ENCODE data around the gene DUOXA1. TPM values are rescaled to one million over a fixed set of nuclear protein-coding genes. Genes with fewer than 3 reads are reported as not detected.

The DUOXA1 gene
- total and polyA plus RNA-seq, 5 donors from 2014 or later, result not detected

DNA sequence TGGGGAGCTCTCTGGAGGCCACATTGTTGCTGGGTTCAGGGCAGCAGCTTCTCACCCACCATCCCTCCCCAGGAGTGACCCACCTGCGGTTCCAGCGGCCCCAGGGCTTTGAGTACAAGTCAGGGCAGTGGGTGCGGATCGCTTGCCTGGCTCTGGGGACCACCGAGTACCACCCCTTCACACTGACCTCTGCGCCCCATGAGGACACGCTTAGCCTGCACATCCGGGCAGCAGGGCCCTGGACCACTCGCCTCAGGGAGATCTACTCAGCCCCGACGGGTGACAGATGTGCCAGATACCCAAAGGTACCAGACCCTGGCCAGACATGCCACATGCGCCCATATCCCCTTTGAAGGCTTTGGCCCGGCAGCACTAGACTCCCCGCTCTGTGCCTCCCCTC is 32.0 kb upstream of the DUOXA1 start:
- peak overlapping the region in 1 of 3 donors; percentile 15 for H3K27ac Mint-ChIP-seq
- H3K27me3 Mint-ChIP-seq, result no peaks in the 10 kb centered on the region

DNA sequence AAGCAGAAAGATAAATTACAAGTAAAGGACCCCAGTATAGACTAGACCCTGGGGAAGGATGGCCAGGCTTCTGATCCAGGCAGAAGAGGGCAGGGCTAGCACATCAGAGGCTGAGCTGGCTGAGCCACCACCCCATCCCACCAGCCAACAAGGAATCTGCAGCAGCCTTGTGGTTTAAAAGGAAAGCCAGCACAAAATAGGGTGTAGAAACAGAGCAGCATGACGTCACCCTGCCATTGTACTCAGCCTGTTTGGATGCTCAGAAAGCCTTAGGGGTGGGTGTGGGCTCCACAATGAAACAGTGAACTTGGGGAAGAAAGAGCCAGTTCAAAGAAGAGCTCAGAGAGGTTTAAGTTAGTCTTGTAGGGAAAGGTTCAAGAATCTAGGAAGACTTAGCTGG is 28.3 kb upstream of the DUOXA1 start:
- no peaks in the 10 kb centered on the region for H3K9me3 Mint-ChIP-seq
- peaks cover 0 to 25% (median 14%) of the 10 kb centered on the region in 4 donors for H3K4me1 Mint-ChIP-seq
- H3K36me3 ChIP-seq (ENCODE audit: control insufficient read depth, insufficient read depth, low read length), result no peaks in the 10 kb centered on the region
- H3K27me3 Mint-ChIP-seq, result no peaks in the 10 kb centered on the region
- no peak overlapping the region for H3K4me3 ChIP-seq (ENCODE audit: low read depth, low read length)
- H3K4me3 Mint-ChIP-seq, result no peak overlapping the region
- no peaks in the 10 kb centered on the region for H3K4me1 ChIP-seq (ENCODE audit: control insufficient read depth, insufficient read depth, low read length, poor library complexity, severe bottlenecking)
- H3K9me3 ChIP-seq (ENCODE audit: control insufficient read depth in 2 of 2, low read length in 2 of 2), result no peaks in the 10 kb centered on the region
- peak overlapping the region in 1 of 3 donors; percentile 25 for H3K27ac Mint-ChIP-seq
- peaks cover 10% of the 10 kb centered on the region for H3K36me3 Mint-ChIP-seq
- ATAC-seq (ENCODE audit: low read depth in 2 of 2) (no peak), DNase-seq (no peak)
- no peaks in the 10 kb centered on the region for H3K27me3 ChIP-seq (ENCODE audit: control insufficient read depth, insufficient read depth, low read length)
- H3K27ac ChIP-seq (ENCODE audit: insufficient read depth, low read length, poor library complexity, severe bottlenecking), result no peak overlapping the region

More for the DNA sequence above, 32.0 kb upstream of the DUOXA1 start:
- Mint-ChIP-seq H3K4me1 (peaks cover 0 to 44% (median 22%) of the 10 kb centered on the region in 4 donors), H3K4me3 (no peak overlapping the region), H3K9me3 (no peaks in the 10 kb centered on the region), H3K36me3 (peaks cover 10% of the 10 kb centered on the region)
- Histone ChIP-seq H3K27me3 (ENCODE audit: control insufficient read depth, insufficient read depth, low read length) (no peaks in the 10 kb centered on the region), H3K36me3 (ENCODE audit: control insufficient read depth, insufficient read depth, low read length) (no peaks in the 10 kb centered on the region), H3K4me3 (ENCODE audit: low read depth, low read length) (no peak overlapping the region), H3K9me3 (ENCODE audit: control insufficient read depth in 2 of 2, low read length in 2 of 2) (no peaks in the 10 kb centered on the region), H3K27ac (ENCODE audit: insufficient read depth, low read length, poor library complexity, severe bottlenecking) (no peak overlapping the region), H3K4me1 (ENCODE audit: control insufficient read depth, insufficient read depth, low read length, poor library complexity, severe bottlenecking) (peaks cover 13% of the 10 kb centered on the region)
- ATAC-seq (ENCODE audit: low read depth in 2 of 2), result no peak
- DNase-seq, result no peak

DNA sequence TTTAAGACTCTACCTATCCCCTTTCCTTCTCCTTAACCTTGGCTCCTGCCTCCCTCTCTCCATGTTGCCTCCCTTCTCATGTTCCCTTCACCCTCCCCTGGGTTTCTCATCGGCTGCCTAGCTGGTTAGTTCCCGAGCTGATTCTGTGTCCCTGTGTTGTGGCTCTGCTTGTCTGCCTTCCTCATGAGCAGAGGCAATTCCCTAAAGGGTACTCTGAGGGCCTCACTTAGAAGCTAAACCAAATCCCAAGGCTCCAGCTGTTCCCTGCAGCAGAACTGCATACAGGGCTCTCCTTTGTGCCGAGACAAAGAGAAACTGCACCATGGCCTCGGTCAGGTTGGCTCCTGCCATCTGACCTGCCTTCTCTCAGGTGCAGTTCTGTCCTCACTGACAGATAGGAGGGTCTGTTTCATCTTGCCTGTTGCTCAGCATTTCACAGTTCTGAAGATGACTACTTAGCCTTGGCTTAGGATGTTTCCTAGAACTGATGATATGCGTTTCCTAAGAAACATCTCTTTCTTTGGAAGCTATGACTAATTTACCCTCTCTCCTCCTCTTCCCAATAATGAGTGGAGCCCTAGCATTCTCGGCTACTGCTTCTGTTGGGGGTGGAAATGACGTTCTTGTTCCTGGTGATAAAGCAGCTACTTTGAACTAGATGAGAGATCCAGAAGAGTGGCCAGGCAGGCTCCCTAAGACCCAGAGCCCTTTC is 27.2 kb upstream of the DUOXA1 start:
- Mint-ChIP-seq H3K4me3 (no peak overlapping the region), H3K4me1 (peaks cover 0 to 19% (median 13%) of the 10 kb centered on the region in 4 donors), H3K27ac (peak overlapping the region in 1 of 3 donors; percentile 20), H3K9me3 (no peaks in the 10 kb centered on the region), H3K36me3 (peaks cover 10% of the 10 kb centered on the region), H3K27me3 (no peaks in the 10 kb centered on the region)
- no peaks in the 10 kb centered on the region for H3K9me3 ChIP-seq (ENCODE audit: control insufficient read depth in 2 of 2, low read length in 2 of 2)
- no peaks in the 10 kb centered on the region for H3K27me3 ChIP-seq (ENCODE audit: control insufficient read depth, insufficient read depth, low read length)
- H3K36me3 ChIP-seq (ENCODE audit: control insufficient read depth, insufficient read depth, low read length), result no peaks in the 10 kb centered on the region
- ATAC-seq (ENCODE audit: low read depth in 2 of 2) (no peak), DNase-seq (no peak)
- H3K27ac ChIP-seq (ENCODE audit: insufficient read depth, low read length, poor library complexity, severe bottlenecking), result no peak overlapping the region
- H3K4me3 ChIP-seq (ENCODE audit: low read depth, low read length), result no peak overlapping the region
- H3K4me1 ChIP-seq (ENCODE audit: control insufficient read depth, insufficient read depth, low read length, poor library complexity, severe bottlenecking), result no peaks in the 10 kb centered on the region

DNA sequence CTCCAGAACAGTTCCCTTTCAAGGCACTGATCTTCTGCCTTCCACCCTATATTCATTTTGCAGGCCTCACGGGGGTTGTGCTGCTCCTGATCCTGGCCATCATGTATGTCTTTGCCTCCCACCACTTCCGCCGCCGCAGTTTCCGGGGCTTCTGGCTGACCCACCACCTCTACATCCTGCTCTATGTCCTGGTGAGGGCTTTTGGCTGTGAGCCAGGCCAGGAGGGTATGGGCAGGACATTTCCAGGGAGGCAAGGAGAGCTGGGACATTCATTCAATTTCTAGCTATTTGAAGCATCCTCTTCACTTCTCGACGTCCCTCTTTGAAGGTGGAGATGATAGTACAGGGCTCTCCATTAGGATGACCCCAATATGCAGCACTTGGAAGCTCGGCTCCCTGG is 26.1 kb upstream of the DUOXA1 start:
- H3K36me3 ChIP-seq (ENCODE audit: control insufficient read depth, insufficient read depth, low read length), result no peaks in the 10 kb centered on the region
- DNase-seq (no peak), ATAC-seq (ENCODE audit: low read depth in 2 of 2) (no peak)
- no peaks in the 10 kb centered on the region for H3K9me3 ChIP-seq (ENCODE audit: control insufficient read depth in 2 of 2, low read length in 2 of 2)
- H3K27me3 ChIP-seq (ENCODE audit: control insufficient read depth, insufficient read depth, low read length), result no peaks in the 10 kb centered on the region
- Mint-ChIP-seq H3K36me3 (peaks cover 9% of the 10 kb centered on the region), H3K4me1 (peaks cover 0 to 18% (median 13%) of the 10 kb centered on the region in 4 donors), H3K27ac (no peak overlapping the region), H3K27me3 (no peaks in the 10 kb centered on the region), H3K4me3 (no peak overlapping the region), H3K9me3 (no peaks in the 10 kb centered on the region)
- H3K4me3 ChIP-seq (ENCODE audit: low read depth, low read length), result no peak overlapping the region
- H3K27ac ChIP-seq (ENCODE audit: insufficient read depth, low read length, poor library complexity, severe bottlenecking), result no peak overlapping the region
- no peaks in the 10 kb centered on the region for H3K4me1 ChIP-seq (ENCODE audit: control insufficient read depth, insufficient read depth, low read length, poor library complexity, severe bottlenecking)

DNA sequence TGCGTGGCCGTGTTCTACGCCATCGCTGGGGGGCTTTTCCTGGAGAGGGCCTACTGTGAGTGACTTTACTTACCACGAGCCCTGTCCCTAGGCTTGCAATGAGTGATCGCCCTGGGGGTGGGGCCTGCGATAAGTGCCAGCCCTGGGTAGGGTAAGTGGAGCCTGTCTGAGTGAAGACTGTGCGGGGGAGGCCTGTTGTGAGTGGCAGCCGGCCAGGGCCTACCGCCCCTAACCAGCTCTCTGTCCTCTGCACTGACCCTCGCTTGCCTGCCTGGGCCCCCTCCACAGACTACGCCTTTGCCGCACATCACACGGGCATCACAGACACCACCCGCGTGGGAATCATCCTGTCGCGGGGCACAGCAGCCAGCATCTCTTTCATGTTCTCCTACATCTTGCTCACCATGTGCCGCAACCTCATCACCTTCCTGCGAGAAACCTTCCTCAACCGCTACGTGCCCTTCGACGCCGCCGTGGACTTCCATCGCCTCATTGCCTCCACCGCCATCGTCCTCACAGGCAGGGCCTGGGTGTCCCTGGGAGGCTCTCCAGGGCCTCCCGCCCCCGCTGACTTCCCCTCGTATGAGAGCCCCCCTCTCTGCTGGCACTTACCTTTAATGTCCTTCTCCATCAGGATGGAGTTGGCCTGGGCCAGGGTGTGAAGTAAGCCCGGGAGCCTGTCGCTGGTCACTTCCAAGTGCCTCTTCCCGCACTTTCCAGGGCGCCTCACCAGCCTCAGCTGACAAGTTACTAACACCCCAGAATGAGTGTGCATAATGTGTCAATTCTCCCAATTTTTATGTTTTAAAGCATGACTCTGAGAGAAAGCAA is 22.5 kb upstream of the DUOXA1 start:
- Mint-ChIP-seq H3K4me3 (no peak overlapping the region), H3K27ac (peak overlapping the region in 1 of 3 donors; percentile 82), H3K36me3 (no peaks in the 10 kb centered on the region), H3K9me3 (no peaks in the 10 kb centered on the region), H3K4me1 (peaks cover 0 to 4% (median 2%) of the 10 kb centered on the region in 4 donors), H3K27me3 (no peaks in the 10 kb centered on the region)
- H3K4me1 ChIP-seq (ENCODE audit: control insufficient read depth, insufficient read depth, low read length, poor library complexity, severe bottlenecking), result no peaks in the 10 kb centered on the region
- H3K4me3 ChIP-seq (ENCODE audit: low read depth, low read length), result no peak overlapping the region
- ATAC-seq (ENCODE audit: low read depth in 2 of 2) (no peak), DNase-seq (no peak)
- H3K36me3 ChIP-seq (ENCODE audit: control insufficient read depth, insufficient read depth, low read length), result no peaks in the 10 kb centered on the region
- no peaks in the 10 kb centered on the region for H3K9me3 ChIP-seq (ENCODE audit: control insufficient read depth in 2 of 2, low read length in 2 of 2)
- H3K27ac ChIP-seq (ENCODE audit: insufficient read depth, low read length, poor library complexity, severe bottlenecking), result no peak overlapping the region
- no peaks in the 10 kb centered on the region for H3K27me3 ChIP-seq (ENCODE audit: control insufficient read depth, insufficient read depth, low read length)

DNA sequence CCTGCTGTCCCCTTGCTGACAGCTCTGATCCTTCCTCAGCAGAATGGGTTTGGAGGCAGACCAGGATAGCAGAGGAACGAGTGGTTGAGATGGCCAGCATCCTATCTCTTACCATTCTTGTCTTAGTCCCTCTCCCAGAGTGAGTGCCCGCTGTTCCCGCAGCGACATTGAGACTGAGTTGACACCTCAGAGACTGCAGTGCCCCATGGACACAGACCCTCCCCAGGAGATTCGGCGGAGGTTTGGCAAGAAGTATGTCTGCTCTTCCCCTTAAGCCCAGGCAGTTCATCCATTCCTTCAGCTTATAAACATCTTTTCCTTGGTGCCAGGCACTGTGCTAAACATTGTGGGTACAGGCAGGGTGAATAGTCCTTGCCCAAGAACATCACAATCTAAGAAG is 21.3 kb upstream of the DUOXA1 start:
- Histone ChIP-seq H3K4me1 (ENCODE audit: control insufficient read depth, insufficient read depth, low read length, poor library complexity, severe bottlenecking) (no peaks in the 10 kb centered on the region), H3K27me3 (ENCODE audit: control insufficient read depth, insufficient read depth, low read length) (no peaks in the 10 kb centered on the region), H3K36me3 (ENCODE audit: control insufficient read depth, insufficient read depth, low read length) (no peaks in the 10 kb centered on the region), H3K9me3 (ENCODE audit: control insufficient read depth in 2 of 2, low read length in 2 of 2) (no peaks in the 10 kb centered on the region), H3K4me3 (ENCODE audit: low read depth, low read length) (no peak overlapping the region), H3K27ac (ENCODE audit: insufficient read depth, low read length, poor library complexity, severe bottlenecking) (no peak overlapping the region)
- H3K27ac Mint-ChIP-seq, result no peak overlapping the region
- H3K9me3 Mint-ChIP-seq, result no peaks in the 10 kb centered on the region
- no peak for DNase-seq
- no peak overlapping the region for H3K4me3 Mint-ChIP-seq
- peaks cover 0 to 3% (median 0%) of the 10 kb centered on the region in 4 donors for H3K4me1 Mint-ChIP-seq
- H3K27me3 Mint-ChIP-seq, result no peaks in the 10 kb centered on the region
- no peak for ATAC-seq (ENCODE audit: low read depth in 2 of 2)
- no peaks in the 10 kb centered on the region for H3K36me3 Mint-ChIP-seq

DNA sequence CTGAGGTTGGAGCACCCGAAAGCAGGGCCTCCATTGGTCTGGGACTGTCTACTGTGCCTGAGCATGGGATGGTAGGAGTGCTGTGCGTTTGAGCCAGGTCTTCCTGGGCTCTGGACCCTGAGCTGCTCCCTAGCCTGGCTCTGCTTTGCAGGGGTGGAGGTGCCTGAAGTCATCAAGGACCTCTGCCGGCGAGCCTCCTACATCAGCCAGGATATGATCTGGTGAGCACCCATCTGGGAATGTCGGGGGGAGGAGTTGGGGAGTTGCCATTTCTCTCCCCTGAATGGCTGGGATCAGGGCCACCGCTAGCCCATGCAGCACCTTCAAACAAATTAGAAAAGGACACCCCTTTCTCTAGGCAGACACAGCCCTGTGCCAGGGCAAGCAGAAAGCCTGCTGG is 20.8 kb upstream of the DUOXA1 start:
- Histone ChIP-seq H3K36me3 (ENCODE audit: control insufficient read depth, insufficient read depth, low read length) (no peaks in the 10 kb centered on the region), H3K9me3 (ENCODE audit: control insufficient read depth in 2 of 2, low read length in 2 of 2) (no peaks in the 10 kb centered on the region), H3K27me3 (ENCODE audit: control insufficient read depth, insufficient read depth, low read length) (no peaks in the 10 kb centered on the region), H3K4me3 (ENCODE audit: low read depth, low read length) (no peak overlapping the region), H3K27ac (ENCODE audit: insufficient read depth, low read length, poor library complexity, severe bottlenecking) (no peak overlapping the region), H3K4me1 (ENCODE audit: control insufficient read depth, insufficient read depth, low read length, poor library complexity, severe bottlenecking) (no peaks in the 10 kb centered on the region)
- Mint-ChIP-seq H3K27me3 (no peaks in the 10 kb centered on the region), H3K27ac (no peak overlapping the region), H3K4me3 (no peak overlapping the region), H3K9me3 (no peaks in the 10 kb centered on the region), H3K36me3 (no peaks in the 10 kb centered on the region), H3K4me1 (peaks cover 0 to 3% (median 0%) of the 10 kb centered on the region in 4 donors)
- DNase-seq (no peak), ATAC-seq (ENCODE audit: low read depth in 2 of 2) (no peak)
